SH-SY5Y (cell line): Measurements from ENCODE around the gene SLC25A26.

ENCODE experiments used
- GATA2 ChIP-seq: IDR thresholded peaks from 2 replicates; pipeline ENCODE4 v1.6.1; 2011; ENCODE audit warnings: mild to moderate bottlenecking, low read depth, low read length
- GATA3 ChIP-seq: IDR thresholded peaks from 2 replicates; pipeline ENCODE4 v1.6.1; 2011; ENCODE audit warnings: low read depth, mild to moderate bottlenecking, low read length, moderate library complexity

SLC25A26 gene

GRCh38 chr3:66406163-66406562 lies 185.4 kb downstream of the SLC25A26 start:
- TF ChIP-seq GATA3 (no peak), GATA2 (no peak)

GRCh38 chr3:66406831-66407610 lies 186.2 kb downstream of the SLC25A26 start:
- no peak for TF ChIP-seq GATA2
- TF ChIP-seq GATA3, result no peak

GRCh38 chr3:66407611-66408218 lies 186.9 kb downstream of the SLC25A26 start:
- no peak for TF ChIP-seq GATA2
- TF ChIP-seq GATA3, result no peak

- TF ChIP-seq GATA2 (no peak), GATA3 (no peak)
Measured at GRCh38 chr3:66409771-66410754, 189.3 kb downstream of the SLC25A26 start.

GRCh38 chr3:66410976-66411375 lies 190.2 kb downstream of the SLC25A26 start:
- no peak for TF ChIP-seq GATA3
- no peak for TF ChIP-seq GATA2

- TF ChIP-seq GATA3 (no peak), GATA2 (no peak)
Measured at GRCh38 chr3:66411474-66411873, 190.7 kb downstream of the SLC25A26 start.

GRCh38 chr3:66411961-66412887 lies 191.4 kb downstream of the SLC25A26 start:
- TF ChIP-seq GATA3 (no peak), GATA2 (no peak)

GRCh38 chr3:66413151-66413751 lies 192.4 kb downstream of the SLC25A26 start:
- TF ChIP-seq GATA2, result no peak

- TF ChIP-seq GATA2, result no peak
- no peak for TF ChIP-seq GATA3
Measured at GRCh38 chr3:66414846-66415245, 194.0 kb downstream of the SLC25A26 start.

- no peak for TF ChIP-seq GATA3
- TF ChIP-seq GATA2, result no peak
Measured at GRCh38 chr3:66415867-66416428, 195.1 kb downstream of the SLC25A26 start.

- TF ChIP-seq GATA2 (no peak), GATA3 (no peak)
Measured at GRCh38 chr3:66416556-66417304, 195.9 kb downstream of the SLC25A26 start.

GRCh38 chr3:66418475-66418931 lies 197.7 kb downstream of the SLC25A26 start:
- TF ChIP-seq GATA2, result no peak
- no peak for TF ChIP-seq GATA3

GRCh38 chr3:66419036-66419435 lies 198.2 kb downstream of the SLC25A26 start:
- no peak for TF ChIP-seq GATA3
- no peak for TF ChIP-seq GATA2
